Sigmoid colon (tissue), 7 donors: ENCODE results near the gene COBL. TPM values are rescaled to one million over a fixed set of nuclear protein-coding genes. Genes with fewer than 3 reads are reported as not detected.

Experiments used
- DNase-seq: peaks from one replicate; pipeline ENCODE4 v3.0.0-alpha.2; 2019
- H3K27ac ChIP-seq, 4 donors: fragments of 200-600 bp; sonication (generic); one replicate each; pipeline ENCODE4 v1.5.1; 2016 to 2019; ENCODE audit warnings: mild to moderate bottlenecking in 1 of 4
- H3K27me3 ChIP-seq, 3 donors: fragments of 200-600 bp; sonication (generic); one replicate each; pipeline ENCODE4 v1.5.1; 2019; ENCODE audit warnings: mild to moderate bottlenecking in 1 of 3
- H3K36me3 ChIP-seq, 4 donors: fragments of 200-600 bp; sonication (generic); one replicate each; pipeline ENCODE4 v1.5.1; 2016 to 2019
- H3K4me1 ChIP-seq, 4 donors: fragments of 200-600 bp; sonication (generic); one replicate each; pipeline ENCODE4 v1.5.1; 2017 to 2019
- H3K4me3 ChIP-seq, 4 donors: fragments of 200-600 bp; sonication (generic); one replicate each; pipeline ENCODE4 v1.5.1; 2017 to 2019; ENCODE audit warnings: mild to moderate bottlenecking in 2 of 4, moderate library complexity in 1 of 4
- H3K9me3 ChIP-seq, 4 donors: fragments of 200-600 bp in 3 of 4; sonication (generic) in 3 of 4; one replicate each; pipeline versions ENCODE4 v1.5.1 to v1.6.1; 2013 to 2019
- CTCF ChIP-seq, 4 experiments: fragments of 450-650 bp in 3 of 4; fragments of 200-600 bp in 1 of 4; IDR thresholded peaks; one replicate each; pipeline ENCODE4 v1.5.1; 2016 to 2019; ENCODE audit warnings: antibody characterized with exemption in 4 of 4, mild to moderate bottlenecking in 3 of 4, moderate library complexity in 2 of 4
- EP300 ChIP-seq, 4 donors: sonication (generic); formaldehyde crosslinking; IDR thresholded peaks; one replicate each; pipeline ENCODE4 v1.6.1; 2017; ENCODE audit warnings: antibody characterized with exemption in 4 of 4
- POLR2A ChIP-seq, 2 donors: fragments of 450-650 bp; IDR thresholded peaks; one replicate each; pipeline ENCODE4 v1.6.1; 2016; ENCODE audit warnings: antibody characterized with exemption in 2 of 2, mild to moderate bottlenecking in 2 of 2, moderate library complexity in 2 of 2
- POLR2AphosphoS5 ChIP-seq, 4 donors: sonication (generic); formaldehyde crosslinking; IDR thresholded peaks; one replicate each; pipeline ENCODE4 v1.6.1; 2017; ENCODE audit warnings: antibody characterized with exemption in 4 of 4
- WGBS, 2 donors: extraction: QIAGEN DNeasy Blood & Tissue Kit; methylation state at CpG; one replicate each; pipeline ENCODE4 v1.1.7; 2013; 5-methylcytosine and 5-hydroxymethylcytosine counted together
- intact Hi-C: fragments of 100-400 bp; cut with DNase I; formaldehyde crosslinking; loops from one replicate; pipeline ENCODE4 v1.15.1; 2023
- polyA plus RNA-seq, 3 donors: library from polyadenylated mRNA; stranded (reverse); fragments of 200-250 nt; gene quantifications; one replicate each; pipeline ENCODE4 v1.2.3, GENCODE V29; 2013
- total RNA-seq, 4 donors: library from RNA; depleted of rRNA; stranded (reverse); fragments of >200 nt; gene quantifications; one replicate each; pipeline ENCODE4 v1.1.0, GENCODE V29; 2016
- donor health status: healthy with polysubstance abuse.
- donor health status: Bipolar disorder and iron deficiency.
- donor health status: healthy.

The COBL gene
- total and polyA plus RNA-seq, 7 donors: 3.0 to 27.6 (median 10.0) TPM

GRCh38 chr7:51123322-51124019 is 193.1 kb downstream of the COBL start:
- Histone ChIP-seq H3K27me3 (no peaks in the 10 kb centered on the region), H3K4me3 (no peak overlapping the region), H3K27ac (no peak overlapping the region), H3K9me3 (no peaks in the 10 kb centered on the region), H3K36me3 (no peaks in the 10 kb centered on the region), H3K4me1 (no peaks in the 10 kb centered on the region)
- 75 to 90% methylated on average over 3 of the region's 3 CpGs for WGBS, 2 donors
- DNase-seq: no peak
- TF ChIP-seq POLR2A (IDR thresholded peaks at IDR 0.05): no peak
- TF ChIP-seq CTCF (IDR thresholded peaks at IDR 0.05): no peak
- no peak for TF ChIP-seq EP300 (IDR thresholded peaks at IDR 0.05)
- no peak for TF ChIP-seq POLR2AphosphoS5 (IDR thresholded peaks at IDR 0.05)
- intact Hi-C loops: no loop called here

DNA sequence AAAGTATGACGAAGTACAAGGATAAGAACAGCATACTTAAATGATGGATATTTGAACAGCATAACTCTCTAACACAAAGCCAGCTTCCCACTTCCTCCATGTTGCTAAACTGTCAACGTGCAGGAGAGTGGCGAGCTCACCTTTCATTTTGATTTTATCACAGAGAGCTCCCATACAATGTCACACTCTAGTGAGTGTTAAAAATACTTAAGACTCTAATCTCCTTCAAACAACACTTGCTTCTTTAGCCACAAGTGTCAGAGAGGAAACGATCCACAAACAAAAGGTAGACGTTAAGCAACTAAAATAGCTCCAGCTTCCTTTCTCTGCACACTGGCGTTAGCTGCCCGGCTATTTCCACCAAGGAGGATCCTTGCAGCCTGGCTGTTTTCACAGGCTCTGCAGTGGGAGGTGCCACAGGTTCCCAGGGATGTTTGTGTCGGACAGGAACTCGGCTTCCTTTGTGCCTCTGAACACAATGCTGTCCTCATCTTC is 194.6 kb downstream of the COBL start:
- Histone ChIP-seq H3K4me3 (no peak overlapping the region), H3K36me3 (no peaks in the 10 kb centered on the region), H3K9me3 (no peaks in the 10 kb centered on the region), H3K27ac (peak overlapping the region in 1 of 4 donors; percentile 1), H3K27me3 (no peaks in the 10 kb centered on the region), H3K4me1 (no peaks in the 10 kb centered on the region)
- TF ChIP-seq POLR2A (IDR thresholded peaks at IDR 0.05): no peak
- TF ChIP-seq CTCF (IDR thresholded peaks at IDR 0.05): no peak
- TF ChIP-seq EP300 (IDR thresholded peaks at IDR 0.05): no peak
- no peak for TF ChIP-seq POLR2AphosphoS5 (IDR thresholded peaks at IDR 0.05)
- 27 to 72% methylated on average over 9 of the region's 9 CpGs for WGBS, 2 donors
- no peak for DNase-seq
- intact Hi-C loops: no loop called here

- TF ChIP-seq EP300 (IDR thresholded peaks at IDR 0.05) (no peak), POLR2A (IDR thresholded peaks at IDR 0.05) (no peak), CTCF (IDR thresholded peaks at IDR 0.05) (no peak), POLR2AphosphoS5 (IDR thresholded peaks at IDR 0.05) (no peak)
- Histone ChIP-seq H3K9me3 (no peaks in the 10 kb centered on the region), H3K27me3 (no peaks in the 10 kb centered on the region), H3K27ac (peak overlapping the region in 1 of 4 donors; percentile 1), H3K4me3 (no peak overlapping the region), H3K36me3 (no peaks in the 10 kb centered on the region), H3K4me1 (no peaks in the 10 kb centered on the region)
- intact Hi-C loops: no loop called here
- WGBS, 2 donors: 72 to 93% methylated on average over 5 of the region's 5 CpGs
- no peak for DNase-seq
Observed at GRCh38 chr7:51121036-51121790, 195.4 kb downstream of the COBL start.

GRCh38 chr7:51118628-51119027 is 198.0 kb downstream of the COBL start:
- Histone ChIP-seq H3K4me3 (no peak overlapping the region), H3K27ac (no peak overlapping the region), H3K4me1 (no peaks in the 10 kb centered on the region), H3K27me3 (no peaks in the 10 kb centered on the region), H3K36me3 (no peaks in the 10 kb centered on the region), H3K9me3 (no peaks in the 10 kb centered on the region)
- WGBS, 2 donors: 93 to 94% methylated on average over 4 of the region's 4 CpGs
- TF ChIP-seq POLR2A (IDR thresholded peaks at IDR 0.05): no peak
- no peak for TF ChIP-seq CTCF (IDR thresholded peaks at IDR 0.05)
- TF ChIP-seq POLR2AphosphoS5 (IDR thresholded peaks at IDR 0.05): no peak
- no peak for TF ChIP-seq EP300 (IDR thresholded peaks at IDR 0.05)
- intact Hi-C loops: no loop called here
- no peak for DNase-seq
